Tibial artery (tissue), 4 donors: ENCODE measurements around the gene FBN1.

Source experiments
- DNase-seq, 2 donors: peaks; one replicate each; pipeline ENCODE4 v3.0.0-alpha.2; 2019
- H3K27ac ChIP-seq, 2 donors: fragments of 200-600 bp; sonication (generic) in 1 of 2; 1 replicate in 1 of 2; 2 replicates in 1 of 2; pipeline ENCODE4 v1.5.1; 2018 to 2019; ENCODE audit warnings: mild to moderate bottlenecking in 1 of 2
- H3K27me3 ChIP-seq, 2 donors: fragments of 200-600 bp; sonication (generic) in 1 of 2; one replicate each; pipeline versions ENCODE4 v1.5.1 to v1.6.0; 2016 to 2019
- H3K36me3 ChIP-seq, 3 donors: fragments of 200-600 bp; sonication (generic) in 2 of 3; one replicate each; pipeline ENCODE4 v1.5.1; 2016 to 2019; ENCODE audit warnings: mild to moderate bottlenecking in 2 of 3
- H3K4me1 ChIP-seq, 4 donors: fragments of 200-600 bp; sonication (generic) in 2 of 4; 1 replicate in 3 of 4; 2 replicates in 1 of 4; pipeline ENCODE4 v1.5.1; 2016 to 2019
- H3K4me3 ChIP-seq, 2 donors: fragments of 200-600 bp; sonication (generic) in 1 of 2; 1 replicate in 1 of 2; 2 replicates in 1 of 2; pipeline ENCODE4 v1.5.1; 2018 to 2019; ENCODE audit warnings: mild to moderate bottlenecking in 2 of 2
- H3K9me3 ChIP-seq, 3 donors: fragments of 200-600 bp; sonication (generic) in 1 of 3; one replicate each; pipeline ENCODE4 v1.5.1; 2016 to 2019
- CTCF ChIP-seq, 2 experiments: fragments of 200-600 bp in 1 of 2; fragments of 450-650 bp in 1 of 2; IDR thresholded peaks; one replicate each; pipeline ENCODE4 v1.5.1; 2017 to 2019; ENCODE audit warnings: antibody characterized with exemption in 2 of 2, mild to moderate bottlenecking in 1 of 2, moderate library complexity in 1 of 2
- intact Hi-C: fragments of 100-400 bp; cut with DNase I; formaldehyde crosslinking; loops from one replicate; pipeline ENCODE4 v1.15.0; 2023; ENCODE audit warnings: low total_unique reads

FBN1 gene

GRCh38 chr15:48481802-48482201 lies 163.7 kb downstream of the FBN1 start:
- H3K4me1 ChIP-seq: peaks cover 0 to 24% (median 11%) of the 10 kb centered on the region in 4 donors
- no peak overlapping the region for H3K4me3 ChIP-seq
- no peak for DNase-seq
- no peak for TF ChIP-seq CTCF (IDR thresholded peaks at IDR 0.05)
- H3K9me3 ChIP-seq: no peaks in the 10 kb centered on the region
- intact Hi-C loops: no loop called here
- H3K27me3 ChIP-seq: no peaks in the 10 kb centered on the region
- peaks cover 24 to 52% (median 39%) of the 10 kb centered on the region in 3 donors for H3K36me3 ChIP-seq
- H3K27ac ChIP-seq: no peak overlapping the region

- DNase-seq: no peak
- no peaks in the 10 kb centered on the region for H3K9me3 ChIP-seq
- TF ChIP-seq CTCF (IDR thresholded peaks at IDR 0.05): no peak
- no peak overlapping the region for H3K4me3 ChIP-seq
- peaks cover 0 to 24% (median 11%) of the 10 kb centered on the region in 4 donors for H3K4me1 ChIP-seq
- peaks cover 3 to 31% (median 22%) of the 10 kb centered on the region in 3 donors for H3K36me3 ChIP-seq
- intact Hi-C loops: no loop called here
- no peaks in the 10 kb centered on the region for H3K27me3 ChIP-seq
- H3K27ac ChIP-seq: no peak overlapping the region
Observed at GRCh38 chr15:48479751-48480150, 165.8 kb downstream of the FBN1 start.

GRCh38 chr15:48478581-48478980 lies 166.9 kb downstream of the FBN1 start:
- peaks cover 10 to 31% (median 20%) of the 10 kb centered on the region in 3 donors for H3K36me3 ChIP-seq
- peak overlapping the region in 1 of 2 donors; percentile 3 for H3K27ac ChIP-seq

GRCh38 chr15:48477795-48478360 lies 167.6 kb downstream of the FBN1 start:
- Histone ChIP-seq H3K9me3 (no peaks in the 10 kb centered on the region), H3K4me1 (peaks cover 0 to 24% (median 11%) of the 10 kb centered on the region in 4 donors), H3K27me3 (no peaks in the 10 kb centered on the region), H3K36me3 (peaks cover 18 to 32% (median 21%) of the 10 kb centered on the region in 3 donors), H3K27ac (peak overlapping the region; percentile 3 to 11), H3K4me3 (no peak overlapping the region)
- TF ChIP-seq CTCF (IDR thresholded peaks at IDR 0.05): no peak
- intact Hi-C loops: no loop called here
- DNase-seq: no peak

More at GRCh38 chr15:48478581-48478980, 166.9 kb downstream of the FBN1 start:
- Histone ChIP-seq H3K4me3 (no peak overlapping the region), H3K4me1 (peaks cover 0 to 24% (median 11%) of the 10 kb centered on the region in 4 donors), H3K27me3 (no peaks in the 10 kb centered on the region), H3K9me3 (no peaks in the 10 kb centered on the region)
- intact Hi-C loops: no loop called here
- TF ChIP-seq CTCF (IDR thresholded peaks at IDR 0.05): no peak
- no peak for DNase-seq

GRCh38 chr15:48475600-48476395 lies 169.7 kb downstream of the FBN1 start:
- H3K27ac ChIP-seq: no peak overlapping the region
- H3K36me3 ChIP-seq: peaks cover 36 to 41% (median 38%) of the 10 kb centered on the region in 3 donors
- no peaks in the 10 kb centered on the region for H3K27me3 ChIP-seq
- intact Hi-C loops: no loop called here
- DNase-seq: no peak
- no peaks in the 10 kb centered on the region for H3K9me3 ChIP-seq
- H3K4me1 ChIP-seq: peaks cover 0 to 23% (median 11%) of the 10 kb centered on the region in 4 donors
- no peak overlapping the region for H3K4me3 ChIP-seq
- no peak for TF ChIP-seq CTCF (IDR thresholded peaks at IDR 0.05)
